ENCODE measurements around the gene ZMYND19.
A peak's percentile ranks its signal among the peaks of the same experiment; 100 is the strongest.
"Not testable (repeated sequence)": the region's sequence is repeated elsewhere in the genome, so short reads cannot be mapped to it uniquely, and the experiment has no call there.

Gene ZMYND19

GRCh38 chr9:137574192-137574591, 16.1 kb downstream of the ZMYND19 start:
- Histone ChIP-seq H4K20me1 (ENCODE audit: insufficient read depth, low read length) (no peaks in the 10 kb centered on the region), H3K9ac (ENCODE audit: low read length) (peak overlapping the region; percentile 71; the same call in 1 of the 2 replicates), H3K4me3 (ENCODE audit: low read length) (no peak overlapping the region), H3K27ac (ENCODE audit: low read length) (peak overlapping the region; percentile 94; the same call in 1 of the 2 replicates), H3K27me3 (replicated peaks; ENCODE audit: insufficient read depth, low read length) (no peaks in the 10 kb centered on the region), H3K79me2 (ENCODE audit: low read length) (peaks cover 69% of the 10 kb centered on the region), H3K9me3 (replicated peaks; ENCODE audit: insufficient read depth, low read length) (no peaks in the 10 kb centered on the region), H3K36me3 (replicated peaks; ENCODE audit: insufficient read depth, low read length) (peaks cover 12% of the 10 kb centered on the region), H2AFZ (ENCODE audit: low read length) (no peak overlapping the region), H3K4me2 (ENCODE audit: low read depth, low read length) (peak overlapping the region; percentile 92; the same call in 1 of the 2 replicates), H3K9me2 (replicated peaks; ENCODE audit: insufficient read depth, low read length) (no peaks in the 10 kb centered on the region), H3K4me1 (ENCODE audit: low read length) (peaks cover 34% of the 10 kb centered on the region), H3F3A (ENCODE audit: insufficient read depth, low read length) (peaks cover 26% of the 10 kb centered on the region)
- TF ChIP-seq CTCF (IDR thresholded peaks at IDR 0.05; ENCODE audit: low read length) (no peak), EZH2 (optimal IDR thresholded peaks at IDR 0.05; ENCODE audit: low read depth, low read length) (no peak), EZH2phosphoT487 (IDR thresholded peaks at IDR 0.05; ENCODE audit: low read length) (no peak)
- no peak for DNase-seq

GRCh38 chr9:137570566-137570965, 19.7 kb downstream of the ZMYND19 start:
- Histone ChIP-seq H3K4me2 (ENCODE audit: low read depth, low read length) (no peak overlapping the region), H3K9me2 (replicated peaks; ENCODE audit: insufficient read depth, low read length) (no peaks in the 10 kb centered on the region), H3F3A (ENCODE audit: insufficient read depth, low read length) (peaks cover 9% of the 10 kb centered on the region), H3K4me1 (ENCODE audit: low read length) (peaks cover 14% of the 10 kb centered on the region), H3K79me2 (ENCODE audit: low read length) (peaks cover 45% of the 10 kb centered on the region), H3K9me3 (replicated peaks; ENCODE audit: insufficient read depth, low read length) (no peaks in the 10 kb centered on the region), H4K20me1 (ENCODE audit: insufficient read depth, low read length) (no peaks in the 10 kb centered on the region), H3K4me3 (ENCODE audit: low read length) (no peak overlapping the region), H3K9ac (ENCODE audit: low read length) (no peak overlapping the region), H3K36me3 (replicated peaks; ENCODE audit: insufficient read depth, low read length) (peaks cover 12% of the 10 kb centered on the region), H3K27me3 (replicated peaks; ENCODE audit: insufficient read depth, low read length) (no peaks in the 10 kb centered on the region), H2AFZ (ENCODE audit: low read length) (no peak overlapping the region), H3K27ac (ENCODE audit: low read length) (no peak overlapping the region)
- TF ChIP-seq CTCF (IDR thresholded peaks at IDR 0.05; ENCODE audit: low read length) (no peak), EZH2phosphoT487 (IDR thresholded peaks at IDR 0.05; ENCODE audit: low read length) (no peak), EZH2 (optimal IDR thresholded peaks at IDR 0.05; ENCODE audit: low read depth, low read length) (no peak)
- no peak for DNase-seq

GRCh38 chr9:137569609-137570203, 20.6 kb downstream of the ZMYND19 start:
- Histone ChIP-seq H3K79me2 (ENCODE audit: low read length) (peaks cover 39% of the 10 kb centered on the region), H3K9ac (ENCODE audit: low read length) (no peak overlapping the region), H3K4me1 (ENCODE audit: low read length) (peaks cover 6% of the 10 kb centered on the region), H3K9me3 (replicated peaks; ENCODE audit: insufficient read depth, low read length) (no peaks in the 10 kb centered on the region), H3K36me3 (replicated peaks; ENCODE audit: insufficient read depth, low read length) (peaks cover 12% of the 10 kb centered on the region), H2AFZ (ENCODE audit: low read length) (no peak overlapping the region), H3K4me3 (ENCODE audit: low read length) (no peak overlapping the region), H3K27me3 (replicated peaks; ENCODE audit: insufficient read depth, low read length) (no peaks in the 10 kb centered on the region), H3K27ac (ENCODE audit: low read length) (no peak overlapping the region), H3K4me2 (ENCODE audit: low read depth, low read length) (no peak overlapping the region), H3F3A (ENCODE audit: insufficient read depth, low read length) (peaks cover under 1% of the 10 kb centered on the region; the same call in 1 of the 2 replicates), H3K9me2 (replicated peaks; ENCODE audit: insufficient read depth, low read length) (no peaks in the 10 kb centered on the region), H4K20me1 (ENCODE audit: insufficient read depth, low read length) (no peaks in the 10 kb centered on the region)
- no peak for DNase-seq
- TF ChIP-seq EZH2 (optimal IDR thresholded peaks at IDR 0.05; ENCODE audit: low read depth, low read length) (no peak), EZH2phosphoT487 (IDR thresholded peaks at IDR 0.05; ENCODE audit: low read length) (no peak), CTCF (IDR thresholded peaks at IDR 0.05; ENCODE audit: low read length) (no peak)

- H3K27ac ChIP-seq (ENCODE audit: low read length); H3K36me3 ChIP-seq (replicated peaks; ENCODE audit: insufficient read depth, low read length); H4K20me1 ChIP-seq (ENCODE audit: insufficient read depth, low read length): not testable (repeated sequence)
These were observed 21.9 kb downstream of the ZMYND19 start for GRCh38 chr9:137568445-137568844.

More at GRCh38 chr9:137568445-137568844, 21.9 kb downstream of the ZMYND19 start:
- H3K9ac ChIP-seq (ENCODE audit: low read length); H3K4me3 ChIP-seq (ENCODE audit: low read length); H3K9me2 ChIP-seq (replicated peaks; ENCODE audit: insufficient read depth, low read length); H3K27me3 ChIP-seq (replicated peaks; ENCODE audit: insufficient read depth, low read length); H3F3A ChIP-seq (ENCODE audit: insufficient read depth, low read length); H3K4me2 ChIP-seq (ENCODE audit: low read depth, low read length); H3K9me3 ChIP-seq (replicated peaks; ENCODE audit: insufficient read depth, low read length); H3K4me1 ChIP-seq (ENCODE audit: low read length); H2AFZ ChIP-seq (ENCODE audit: low read length); DNase-seq: not testable (repeated sequence)
- H3K79me2 ChIP-seq (ENCODE audit: low read length) = peaks cover 28% of the 10 kb centered on the region

Data from MM.1S (cell line).